HAP-1 (cell line): ENCODE data around the gene MRPL49.

Experiments used
- DNase-seq, 2 experiments: peaks; one replicate each; pipeline ENCODE4 v3.0.0-alpha.2; 2016 to 2020; ENCODE audit warnings: low spot score in 2 of 2
- H3K27me3 ChIP-seq: fragments of 250-450 bp; sonication (Bioruptor Pico); 2 replicates; pipeline ENCODE4 v1.5.1; 2020; ENCODE audit warnings: low read depth, mild to moderate bottlenecking, moderate library complexity
- H3K36me3 ChIP-seq: fragments of 250-450 bp; sonication (Bioruptor Pico); replicated peaks from 2 replicates; pipeline ENCODE4 v1.5.1; 2020; ENCODE audit warnings: mild to moderate bottlenecking
- H3K4me1 ChIP-seq: fragments of 250-450 bp; sonication (Bioruptor Pico); 2 replicates; pipeline ENCODE4 v1.5.1; 2020; ENCODE audit warnings: mild to moderate bottlenecking
- H3K4me3 ChIP-seq: fragments of 250-450 bp; sonication (Bioruptor Pico); 2 replicates; pipeline ENCODE4 v1.5.1; 2020; ENCODE audit warnings: mild to moderate bottlenecking, moderate library complexity
- H3K9me3 ChIP-seq: fragments of 250-450 bp; sonication (Bioruptor Pico); 2 replicates; pipeline ENCODE4 v1.5.1; 2020; ENCODE audit warnings: mild to moderate bottlenecking, moderate library complexity
- in situ Hi-C: fragments of 300-500 bp; cut with MboI; formaldehyde crosslinking; loops from 3 replicates; pipeline ENCODE4 v1.14.3; 2020; ENCODE audit warnings: low sequenced_read_pairs, inconsistent platforms, mixed read lengths

MRPL49 gene

GRCh38 chr11:65109231-65110198 is 12.6 kb upstream of the MRPL49 start:
- no peaks in the 10 kb centered on the region for H3K9me3 ChIP-seq
- peaks cover 12% of the 10 kb centered on the region for H3K36me3 ChIP-seq
- H3K4me1 ChIP-seq = peaks cover 13% of the 10 kb centered on the region
- H3K27me3 ChIP-seq = no peaks in the 10 kb centered on the region
- DNase-seq = no peak
- no peak overlapping the region for H3K4me3 ChIP-seq
- in situ Hi-C loops = loop anchor here (10.0 to 25.0 kb wide), 2 partner anchors 265 to 847 kb away; partner anchors contain the start of genes CDC42BPG and PLCB3

GRCh38 chr11:65110354-65110861 is 11.7 kb upstream of the MRPL49 start:
- peak; percentile 62 to 96 for DNase-seq
- H3K4me1 ChIP-seq = peaks cover 13% of the 10 kb centered on the region
- in situ Hi-C loops = loop anchor here (10.0 to 25.0 kb wide), 2 partner anchors 266 to 848 kb away; partner anchors contain the start of genes CDC42BPG and PLCB3
- H3K9me3 ChIP-seq = no peaks in the 10 kb centered on the region
- H3K36me3 ChIP-seq = peaks cover 17% of the 10 kb centered on the region
- no peak overlapping the region for H3K4me3 ChIP-seq
- H3K27me3 ChIP-seq = no peaks in the 10 kb centered on the region

GRCh38 chr11:65111159-65111743 is 10.9 kb upstream of the MRPL49 start:
- peak overlapping the region; percentile 75 for H3K4me3 ChIP-seq
- in situ Hi-C loops = loop anchor here (10.0 to 25.0 kb wide), 2 partner anchors 266 to 849 kb away; partner anchors contain the start of genes CDC42BPG and PLCB3
- H3K36me3 ChIP-seq = peaks cover 26% of the 10 kb centered on the region
- DNase-seq = no peak
- H3K27me3 ChIP-seq = no peaks in the 10 kb centered on the region
- no peaks in the 10 kb centered on the region for H3K9me3 ChIP-seq
- H3K4me1 ChIP-seq = peaks cover 19% of the 10 kb centered on the region

- Histone ChIP-seq H3K36me3 (peaks cover 33% of the 10 kb centered on the region), H3K4me1 (peaks cover 23% of the 10 kb centered on the region), H3K27me3 (no peaks in the 10 kb centered on the region), H3K9me3 (no peaks in the 10 kb centered on the region), H3K4me3 (peak within 1 kb of the TSS; percentile 75)
- in situ Hi-C loops = loop anchor here (10.0 to 25.0 kb wide), 2 partner anchors 267 to 850 kb away; partner anchors contain the start of genes CDC42BPG and PLCB3
- DNase-seq = peak; percentile 92 to 99
Measured at GRCh38 chr11:65111744-65112545, 10.2 kb upstream of the MRPL49 start, which contains the start of gene TM7SF2. Gene TM7SF2 (plus strand): TSS chr11:65111872. CDS start chr11:65112016, 144 bp downstream.

- H3K4me1 ChIP-seq = peaks cover 23% of the 10 kb centered on the region
- no peaks in the 10 kb centered on the region for H3K27me3 ChIP-seq
- peak; percentile 44 to 80 for DNase-seq
- peaks cover 33% of the 10 kb centered on the region for H3K36me3 ChIP-seq
- in situ Hi-C loops = loop anchor here (10.0 to 25.0 kb wide), 2 partner anchors 268 to 850 kb away; partner anchors contain the start of genes CDC42BPG and PLCB3
- H3K4me3 ChIP-seq = peak overlapping the region; percentile 75
- H3K9me3 ChIP-seq = no peaks in the 10 kb centered on the region
Measured at GRCh38 chr11:65112546-65113360, 9.4 kb upstream of the MRPL49 start.

- Histone ChIP-seq H3K27me3 (no peaks in the 10 kb centered on the region), H3K9me3 (no peaks in the 10 kb centered on the region), H3K36me3 (peaks cover 38% of the 10 kb centered on the region), H3K4me1 (peaks cover 25% of the 10 kb centered on the region), H3K4me3 (peak overlapping the region; percentile 75)
- in situ Hi-C loops = loop anchor here (10.0 to 25.0 kb wide), 2 partner anchors 269 to 851 kb away; partner anchors contain the start of genes CDC42BPG and PLCB3
- DNase-seq = peak in 1 of 2 experiments; percentile 62
Measured at GRCh38 chr11:65113361-65113756, 8.8 kb upstream of the MRPL49 start.

- H3K36me3 ChIP-seq = peaks cover 40% of the 10 kb centered on the region
- H3K27me3 ChIP-seq = no peaks in the 10 kb centered on the region
- in situ Hi-C loops = loop anchor here (10.0 to 25.0 kb wide), 2 partner anchors 269 to 852 kb away; partner anchors contain the start of genes CDC42BPG and PLCB3
- no peak for DNase-seq
- no peaks in the 10 kb centered on the region for H3K9me3 ChIP-seq
- peak overlapping the region; percentile 75 for H3K4me3 ChIP-seq
- H3K4me1 ChIP-seq = peaks cover 25% of the 10 kb centered on the region
Measured at GRCh38 chr11:65113839-65114238, 8.3 kb upstream of the MRPL49 start.

- no peak for DNase-seq
- in situ Hi-C loops = loop anchor here (10.0 to 25.0 kb wide), 2 partner anchors 270 to 852 kb away; partner anchors contain the start of genes CDC42BPG and PLCB3
- H3K4me1 ChIP-seq = peaks cover 25% of the 10 kb centered on the region
Measured at GRCh38 chr11:65114538-65115171, 7.5 kb upstream of the MRPL49 start.

GRCh38 chr11:65115361-65116082 is 6.6 kb upstream of the MRPL49 start:
- Histone ChIP-seq H3K4me1 (peaks cover 25% of the 10 kb centered on the region), H3K9me3 (no peaks in the 10 kb centered on the region), H3K36me3 (peaks cover 52% of the 10 kb centered on the region), H3K27me3 (no peaks in the 10 kb centered on the region), H3K4me3 (no peak overlapping the region; the same call in 1 of the 2 replicates)
- peak in 1 of 2 experiments; percentile 15 for DNase-seq
- in situ Hi-C loops = loop anchor here (10.0 to 25.0 kb wide), 2 partner anchors 271 to 853 kb away; partner anchors contain the start of genes CDC42BPG and PLCB3

More at GRCh38 chr11:65114538-65115171, 7.5 kb upstream of the MRPL49 start:
- Histone ChIP-seq H3K36me3 (peaks cover 44% of the 10 kb centered on the region), H3K9me3 (no peaks in the 10 kb centered on the region), H3K4me3 (no peak overlapping the region), H3K27me3 (no peaks in the 10 kb centered on the region)

- in situ Hi-C loops = loop anchor here (10.0 to 25.0 kb wide), 2 partner anchors 272 to 854 kb away; partner anchors contain the start of genes CDC42BPG and PLCB3
Measured at GRCh38 chr11:65116370-65117205, 5.5 kb upstream of the MRPL49 start.

More at GRCh38 chr11:65116370-65117205, 5.5 kb upstream of the MRPL49 start:
- DNase-seq = peak in 1 of 2 experiments; percentile 39
- peaks cover 56% of the 10 kb centered on the region for H3K36me3 ChIP-seq
- H3K27me3 ChIP-seq = no peaks in the 10 kb centered on the region
- no peaks in the 10 kb centered on the region for H3K9me3 ChIP-seq
- H3K4me3 ChIP-seq = peak overlapping the region; percentile 88
- H3K4me1 ChIP-seq = peaks cover 28% of the 10 kb centered on the region
